ENCODE results near the gene PPP3CA. TPM values are rescaled to one million over a fixed set of nuclear protein-coding genes. Genes with fewer than 3 reads are reported as not detected.
A peak's percentile ranks its signal among the peaks of the same experiment; 100 is the strongest.

Gene PPP3CA
- total and polyA plus RNA-seq, 4 experiments from 2014 or later = 5.0 to 41.8 (median 22.9) TPM

DNA sequence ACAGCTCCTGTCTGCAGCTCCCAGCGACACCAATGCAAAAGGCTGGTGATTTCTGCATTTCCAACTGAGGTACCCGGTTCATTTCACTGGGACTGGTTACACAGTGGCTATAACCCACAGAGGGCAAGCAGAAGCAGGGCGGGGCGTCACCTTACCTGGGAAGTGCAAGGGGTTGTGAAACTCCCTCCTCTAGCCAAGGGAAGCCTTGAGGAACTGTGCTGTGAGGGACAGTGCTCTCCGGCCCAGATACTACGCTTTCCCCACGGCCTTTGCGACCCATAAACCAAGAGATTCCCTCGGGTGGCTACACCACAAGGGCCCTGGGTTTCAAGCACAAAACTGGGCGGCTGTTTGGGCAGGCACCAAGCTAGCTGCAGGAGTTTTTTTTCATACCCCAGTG, 218.9 kb downstream of the PPP3CA start:
- H3K4me3 ChIP-seq (ENCODE audit: low read length in 2 of 2) = no peak overlapping the region
- H3K9me3 ChIP-seq (ENCODE audit: control insufficient read depth in 1 of 2, low read length in 2 of 2) = no peaks in the 10 kb centered on the region
- Mint-ChIP-seq H3K9me3 (peaks cover 0 to 23% (median 1%) of the 10 kb centered on the region in 8 donors), H3K36me3 (peaks cover 8 to 20% of the 10 kb centered on the region in 2 donors), H3K27me3 (no peaks in the 10 kb centered on the region), H3K4me3 (no peak overlapping the region), H3K27ac (no peak overlapping the region), H3K4me1 (peaks cover 21 to 58% (median 40%) of the 10 kb centered on the region in 4 donors)
- H3K27me3 ChIP-seq (ENCODE audit: insufficient read depth, low read length) = no peaks in the 10 kb centered on the region
- no peaks in the 10 kb centered on the region for H3K36me3 ChIP-seq (ENCODE audit: insufficient read depth, low read length)
- no peaks in the 10 kb centered on the region for H3K4me1 ChIP-seq (ENCODE audit: insufficient read depth, low read length)
- H3K27ac ChIP-seq (ENCODE audit: low read depth, low read length) = no peak overlapping the region
- POLR2A ChIA-PET (ENCODE audit: partially characterized antibody) = no interaction called here
- intact Hi-C loops (cut with micrococcal nuclease) = no loop called here
- CTCF ChIA-PET (ENCODE audit: partially characterized antibody) = no interaction called here
- DNase-seq = no peak

DNA sequence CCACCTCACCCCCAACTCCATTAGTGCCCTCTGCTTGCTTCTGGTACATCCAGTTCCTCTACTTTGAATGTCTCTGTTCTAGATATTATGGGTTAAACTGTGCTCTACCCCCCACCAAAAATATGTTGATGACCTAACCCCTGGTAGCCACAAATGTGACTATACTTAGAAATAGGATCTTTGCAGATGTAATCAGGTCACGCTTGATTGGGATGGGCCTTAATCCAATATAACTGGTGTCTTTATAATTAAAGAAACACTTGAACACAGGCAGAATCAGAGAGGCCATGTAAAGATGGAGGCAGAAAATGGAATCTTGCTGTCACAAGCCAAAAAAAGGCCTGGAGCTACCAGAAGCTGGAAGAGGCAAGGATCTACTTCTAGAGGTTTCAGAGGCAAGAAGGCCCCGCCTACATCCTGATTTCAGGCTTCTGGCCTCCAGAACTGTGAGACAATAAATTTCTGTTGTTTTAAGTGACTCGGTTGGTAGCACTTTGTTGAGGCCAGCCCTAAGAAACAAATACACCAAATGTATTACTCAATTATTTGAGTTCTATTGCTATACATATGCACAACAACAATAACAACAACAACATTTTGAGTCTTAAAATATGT, 220.0 kb downstream of the PPP3CA start:
- no peak overlapping the region for H3K4me3 ChIP-seq (ENCODE audit: low read length in 2 of 2)

DNA sequence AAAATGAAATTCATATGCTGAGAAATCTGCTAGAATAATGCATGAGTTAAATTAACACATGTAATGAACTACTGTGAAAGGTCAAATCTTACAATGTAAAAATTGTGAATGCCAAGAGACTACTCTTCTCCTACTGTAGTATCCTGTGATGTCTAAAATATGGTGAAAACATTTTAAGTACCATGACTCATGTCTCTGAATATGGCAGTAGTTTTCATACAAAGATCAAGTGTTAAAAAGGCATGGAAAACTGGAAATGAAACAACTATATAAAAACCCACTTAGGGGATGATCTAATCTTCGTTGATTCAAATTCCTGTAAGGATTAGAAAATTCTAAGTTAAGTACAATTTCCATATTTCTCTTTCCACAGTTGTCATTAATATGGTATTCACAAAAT, 221.3 kb downstream of the PPP3CA start:
- H3K4me3 Mint-ChIP-seq = no peak overlapping the region
- H3K4me1 Mint-ChIP-seq = peaks cover 17 to 55% (median 38%) of the 10 kb centered on the region in 4 donors
- Histone ChIP-seq H3K4me3 (ENCODE audit: low read length in 2 of 2) (no peak overlapping the region), H3K4me1 (ENCODE audit: insufficient read depth, low read length) (no peaks in the 10 kb centered on the region), H3K36me3 (ENCODE audit: insufficient read depth, low read length) (no peaks in the 10 kb centered on the region), H3K27ac (ENCODE audit: low read depth, low read length) (no peak overlapping the region), H3K27me3 (ENCODE audit: insufficient read depth, low read length) (no peaks in the 10 kb centered on the region), H3K9me3 (ENCODE audit: control insufficient read depth in 1 of 2, low read length in 2 of 2) (no peaks in the 10 kb centered on the region)
- H3K27ac Mint-ChIP-seq = no peak overlapping the region
- peaks cover 3 to 24% of the 10 kb centered on the region in 2 donors for H3K36me3 Mint-ChIP-seq
- H3K27me3 Mint-ChIP-seq = no peaks in the 10 kb centered on the region
- DNase-seq = no peak
- peaks cover 0 to 9% (median 0%) of the 10 kb centered on the region in 8 donors for H3K9me3 Mint-ChIP-seq
- POLR2A ChIA-PET (ENCODE audit: partially characterized antibody) = no interaction called here
- intact Hi-C loops (cut with micrococcal nuclease) = no loop called here
- CTCF ChIA-PET (ENCODE audit: partially characterized antibody) = no interaction called here

More for the DNA sequence above, 220.0 kb downstream of the PPP3CA start:
- Mint-ChIP-seq H3K4me3 (no peak overlapping the region), H3K36me3 (peaks cover 8 to 29% of the 10 kb centered on the region in 2 donors), H3K27me3 (no peaks in the 10 kb centered on the region), H3K4me1 (peaks cover 20 to 55% (median 43%) of the 10 kb centered on the region in 4 donors), H3K9me3 (peaks cover 0 to 16% (median 1%) of the 10 kb centered on the region in 8 donors), H3K27ac (peak overlapping the region in 1 of 7 donors; percentile 14)
- DNase-seq = no peak
- ChIA-PET POLR2A (ENCODE audit: partially characterized antibody) (no interaction called here), CTCF (ENCODE audit: partially characterized antibody) (no interaction called here)
- intact Hi-C loops (cut with micrococcal nuclease) = no loop called here
- Histone ChIP-seq H3K27me3 (ENCODE audit: insufficient read depth, low read length) (no peaks in the 10 kb centered on the region), H3K4me1 (ENCODE audit: insufficient read depth, low read length) (no peaks in the 10 kb centered on the region), H3K27ac (ENCODE audit: low read depth, low read length) (no peak overlapping the region), H3K9me3 (ENCODE audit: control insufficient read depth in 1 of 2, low read length in 2 of 2) (no peaks in the 10 kb centered on the region), H3K36me3 (ENCODE audit: insufficient read depth, low read length) (no peaks in the 10 kb centered on the region)

DNA sequence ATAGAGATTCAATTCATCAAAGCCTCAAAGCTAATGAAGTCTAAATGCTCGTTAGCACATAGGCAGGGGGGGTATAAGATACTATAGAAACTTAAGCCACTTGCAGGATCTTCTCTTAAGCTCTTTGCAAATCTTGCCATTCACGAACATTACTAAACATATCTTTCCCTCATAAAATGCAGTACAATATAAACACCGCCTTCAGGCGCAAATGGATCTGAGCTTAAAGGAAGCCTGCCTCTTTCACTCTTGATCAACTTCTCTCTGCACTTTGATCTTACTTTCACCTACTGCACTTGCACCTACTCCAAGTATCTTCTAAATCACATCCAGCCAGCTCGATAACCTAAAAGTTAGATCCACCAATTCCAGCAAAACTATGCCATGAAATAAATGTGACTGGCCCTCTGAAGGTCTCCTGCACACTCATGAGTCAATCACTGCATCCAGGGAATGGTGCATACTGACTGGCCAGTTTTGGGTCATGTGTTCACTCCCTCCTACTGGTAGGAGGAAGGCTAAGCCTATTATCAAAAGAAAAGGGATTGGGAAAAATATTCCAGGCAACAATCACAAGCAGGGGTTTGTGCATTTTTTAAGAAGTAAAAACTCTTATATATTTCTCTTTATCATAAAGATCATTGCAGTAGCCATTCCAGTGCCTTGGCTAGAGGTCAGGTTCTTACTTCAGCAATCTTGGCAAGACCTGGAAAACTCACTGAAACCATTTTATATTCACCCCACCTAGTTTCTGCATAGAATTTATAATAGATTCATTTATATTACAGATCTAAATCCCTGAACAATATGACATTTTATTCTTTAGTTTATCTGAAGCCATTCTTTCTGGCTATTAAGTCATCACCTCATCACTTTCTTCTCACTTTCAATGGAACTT, 222.0 kb downstream of the PPP3CA start:
- H3K27me3 ChIP-seq (ENCODE audit: insufficient read depth, low read length) = no peaks in the 10 kb centered on the region
- CTCF ChIA-PET (ENCODE audit: partially characterized antibody) = interaction anchor here (0.6 to 1.3 kb wide), 2 partner anchors 14 to 1306 kb away, joined by 3 read pairs; no protein-coding TSS in a partner anchor
- H3K9me3 Mint-ChIP-seq = peaks cover 0 to 6% (median 0%) of the 10 kb centered on the region in 8 donors
- H3K36me3 Mint-ChIP-seq = peaks cover 2 to 24% of the 10 kb centered on the region in 2 donors
- POLR2A ChIA-PET (ENCODE audit: partially characterized antibody) = no interaction called here
- intact Hi-C loops (cut with micrococcal nuclease) = no loop called here
- DNase-seq = no peak
- no peaks in the 10 kb centered on the region for H3K9me3 ChIP-seq (ENCODE audit: control insufficient read depth in 1 of 2, low read length in 2 of 2)
- no peak overlapping the region for H3K4me3 Mint-ChIP-seq
- H3K4me3 ChIP-seq (ENCODE audit: low read length in 2 of 2) = no peak overlapping the region
- H3K27me3 Mint-ChIP-seq = no peaks in the 10 kb centered on the region
- H3K4me1 Mint-ChIP-seq = peaks cover 17 to 54% (median 37%) of the 10 kb centered on the region in 4 donors
- H3K36me3 ChIP-seq (ENCODE audit: insufficient read depth, low read length) = no peaks in the 10 kb centered on the region
- peak overlapping the region in 2 of 7 donors; percentile 2 to 45 for H3K27ac Mint-ChIP-seq
- no peak overlapping the region for H3K27ac ChIP-seq (ENCODE audit: low read depth, low read length)
- no peaks in the 10 kb centered on the region for H3K4me1 ChIP-seq (ENCODE audit: insufficient read depth, low read length)

DNA sequence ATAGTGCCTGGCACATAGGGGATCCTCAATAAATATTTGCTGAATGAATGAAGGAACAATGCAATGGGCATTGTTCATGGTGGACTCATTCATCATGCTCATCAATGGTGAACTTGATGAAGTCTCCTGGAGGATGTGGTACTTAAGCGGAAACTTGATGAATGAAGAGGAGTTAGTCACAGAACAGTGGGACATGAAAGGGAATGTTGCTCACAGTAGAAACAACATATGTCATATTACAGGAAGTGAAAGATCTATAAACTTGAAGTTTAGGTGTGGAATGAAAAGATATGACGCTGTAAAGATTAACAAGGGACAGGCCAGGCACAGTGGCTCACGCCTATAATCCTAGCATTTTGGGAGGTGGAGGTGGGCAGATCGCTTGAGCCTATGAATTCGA, 224.1 kb downstream of the PPP3CA start:
- intact Hi-C loops (cut with micrococcal nuclease) = no loop called here
- Histone ChIP-seq H3K36me3 (ENCODE audit: insufficient read depth, low read length) (no peaks in the 10 kb centered on the region), H3K4me3 (ENCODE audit: low read length in 2 of 2) (no peak overlapping the region), H3K4me1 (ENCODE audit: insufficient read depth, low read length) (no peaks in the 10 kb centered on the region), H3K9me3 (ENCODE audit: control insufficient read depth in 1 of 2, low read length in 2 of 2) (no peaks in the 10 kb centered on the region), H3K27me3 (ENCODE audit: insufficient read depth, low read length) (no peaks in the 10 kb centered on the region), H3K27ac (ENCODE audit: low read depth, low read length) (no peak overlapping the region)
- H3K36me3 Mint-ChIP-seq = peaks cover 2 to 18% of the 10 kb centered on the region in 2 donors
- no peaks in the 10 kb centered on the region for H3K9me3 Mint-ChIP-seq
- CTCF ChIA-PET (ENCODE audit: partially characterized antibody) = no interaction called here
- H3K27me3 Mint-ChIP-seq = no peaks in the 10 kb centered on the region
- no peak overlapping the region for H3K27ac Mint-ChIP-seq
- POLR2A ChIA-PET (ENCODE audit: partially characterized antibody) = no interaction called here
- H3K4me1 Mint-ChIP-seq = peaks cover 16 to 48% (median 34%) of the 10 kb centered on the region in 4 donors
- no peak for DNase-seq
- H3K4me3 Mint-ChIP-seq = no peak overlapping the region

DNA sequence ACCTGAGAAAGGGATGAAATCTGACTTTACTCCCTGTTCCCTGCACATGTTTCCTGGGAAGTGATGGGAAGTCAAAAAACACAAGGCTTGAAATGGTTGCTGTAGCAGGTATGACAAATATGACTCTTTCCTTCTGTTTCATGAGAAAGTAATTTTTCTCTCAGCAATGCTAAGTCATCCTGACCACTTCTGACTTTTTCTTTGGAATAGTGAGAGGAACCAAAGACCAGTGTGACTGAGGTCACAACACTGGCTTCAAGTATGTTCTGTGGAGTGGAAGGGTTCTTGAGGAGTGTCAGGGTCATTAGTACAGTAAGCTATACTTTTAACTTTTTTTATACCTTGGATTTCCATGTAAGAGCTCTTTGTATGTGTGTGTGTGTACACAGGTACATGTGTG, 225.3 kb downstream of the PPP3CA start:
- POLR2A ChIA-PET (ENCODE audit: partially characterized antibody) = no interaction called here
- intact Hi-C loops (cut with micrococcal nuclease) = no loop called here

DNA sequence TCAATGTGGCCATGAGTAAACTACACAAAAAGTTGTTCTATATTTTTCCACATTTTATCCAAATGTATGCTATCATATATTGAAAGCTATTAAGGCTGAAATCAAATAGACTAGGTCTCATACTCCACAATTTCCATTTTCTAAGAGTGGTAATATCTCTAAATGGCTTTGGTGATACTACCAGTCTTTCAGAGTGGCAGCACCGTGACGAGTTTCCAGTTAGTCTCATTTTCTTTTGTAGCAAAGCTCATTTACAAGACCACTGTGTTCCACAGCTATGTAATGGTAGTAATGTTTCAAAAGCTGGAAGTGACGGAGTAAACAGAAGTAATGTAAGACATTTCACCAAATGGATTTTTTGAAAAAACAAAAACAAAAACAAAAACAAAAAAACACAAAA, 228.2 kb downstream of the PPP3CA start:
- H3K4me1 Mint-ChIP-seq = peaks cover 10 to 25% (median 18%) of the 10 kb centered on the region in 4 donors
- H3K4me1 ChIP-seq (ENCODE audit: insufficient read depth, low read length) = no peaks in the 10 kb centered on the region
- H3K27ac ChIP-seq (ENCODE audit: low read depth, low read length) = no peak overlapping the region
- no peak overlapping the region for H3K4me3 ChIP-seq (ENCODE audit: low read length in 2 of 2)
- no peak overlapping the region for H3K4me3 Mint-ChIP-seq
- H3K36me3 ChIP-seq (ENCODE audit: insufficient read depth, low read length) = no peaks in the 10 kb centered on the region
- POLR2A ChIA-PET (ENCODE audit: partially characterized antibody) = no interaction called here
- CTCF ChIA-PET (ENCODE audit: partially characterized antibody) = interaction anchor here (1.7 kb wide), 1 partner anchor 31 kb away, joined by 4 read pairs; no protein-coding TSS in a partner anchor
- no peak for DNase-seq
- H3K27me3 Mint-ChIP-seq = no peaks in the 10 kb centered on the region
- H3K27me3 ChIP-seq (ENCODE audit: insufficient read depth, low read length) = no peaks in the 10 kb centered on the region
- no peaks in the 10 kb centered on the region for H3K9me3 Mint-ChIP-seq
- peaks cover 0 to 12% of the 10 kb centered on the region in 2 donors for H3K36me3 Mint-ChIP-seq
- intact Hi-C loops (cut with micrococcal nuclease) = no loop called here
- H3K27ac Mint-ChIP-seq = no peak overlapping the region
- no peaks in the 10 kb centered on the region for H3K9me3 ChIP-seq (ENCODE audit: control insufficient read depth in 1 of 2, low read length in 2 of 2)

More for the DNA sequence above, 225.3 kb downstream of the PPP3CA start:
- Mint-ChIP-seq H3K4me3 (no peak overlapping the region), H3K4me1 (peaks cover 16 to 38% (median 29%) of the 10 kb centered on the region in 4 donors), H3K27ac (no peak overlapping the region), H3K27me3 (no peaks in the 10 kb centered on the region), H3K9me3 (no peaks in the 10 kb centered on the region), H3K36me3 (peaks cover 2 to 18% of the 10 kb centered on the region in 2 donors)
- no peaks in the 10 kb centered on the region for H3K4me1 ChIP-seq (ENCODE audit: insufficient read depth, low read length)
- DNase-seq = no peak
- no peaks in the 10 kb centered on the region for H3K9me3 ChIP-seq (ENCODE audit: control insufficient read depth in 1 of 2, low read length in 2 of 2)
- CTCF ChIA-PET (ENCODE audit: partially characterized antibody) = no interaction called here
- no peaks in the 10 kb centered on the region for H3K27me3 ChIP-seq (ENCODE audit: insufficient read depth, low read length)
- no peak overlapping the region for H3K4me3 ChIP-seq (ENCODE audit: low read length in 2 of 2)
- no peak overlapping the region for H3K27ac ChIP-seq (ENCODE audit: low read depth, low read length)
- H3K36me3 ChIP-seq (ENCODE audit: insufficient read depth, low read length) = no peaks in the 10 kb centered on the region

Measured in CD4-positive, alpha-beta memory T cell (primary cell).